A549 (cell line): ENCODE measurements around the gene CAMTA1.

ENCODE experiments used
- POLR2A ChIP-seq: IDR thresholded peaks from 2 replicates; pipeline ENCODE4 v1.6.1; 2012; ENCODE audit warnings: mild to moderate bottlenecking, low read length
- TF ChIP-seq, protein P1 (sequence below): fragments of 200-600 bp; sonication (generic); IDR thresholded peaks from 2 replicates; pipeline ENCODE4 v1.6.1; 2016; ENCODE audit warnings: antibody characterized with exemption, mild to moderate bottlenecking, moderate library complexity

- TF ChIP-seq, protein P1, sequence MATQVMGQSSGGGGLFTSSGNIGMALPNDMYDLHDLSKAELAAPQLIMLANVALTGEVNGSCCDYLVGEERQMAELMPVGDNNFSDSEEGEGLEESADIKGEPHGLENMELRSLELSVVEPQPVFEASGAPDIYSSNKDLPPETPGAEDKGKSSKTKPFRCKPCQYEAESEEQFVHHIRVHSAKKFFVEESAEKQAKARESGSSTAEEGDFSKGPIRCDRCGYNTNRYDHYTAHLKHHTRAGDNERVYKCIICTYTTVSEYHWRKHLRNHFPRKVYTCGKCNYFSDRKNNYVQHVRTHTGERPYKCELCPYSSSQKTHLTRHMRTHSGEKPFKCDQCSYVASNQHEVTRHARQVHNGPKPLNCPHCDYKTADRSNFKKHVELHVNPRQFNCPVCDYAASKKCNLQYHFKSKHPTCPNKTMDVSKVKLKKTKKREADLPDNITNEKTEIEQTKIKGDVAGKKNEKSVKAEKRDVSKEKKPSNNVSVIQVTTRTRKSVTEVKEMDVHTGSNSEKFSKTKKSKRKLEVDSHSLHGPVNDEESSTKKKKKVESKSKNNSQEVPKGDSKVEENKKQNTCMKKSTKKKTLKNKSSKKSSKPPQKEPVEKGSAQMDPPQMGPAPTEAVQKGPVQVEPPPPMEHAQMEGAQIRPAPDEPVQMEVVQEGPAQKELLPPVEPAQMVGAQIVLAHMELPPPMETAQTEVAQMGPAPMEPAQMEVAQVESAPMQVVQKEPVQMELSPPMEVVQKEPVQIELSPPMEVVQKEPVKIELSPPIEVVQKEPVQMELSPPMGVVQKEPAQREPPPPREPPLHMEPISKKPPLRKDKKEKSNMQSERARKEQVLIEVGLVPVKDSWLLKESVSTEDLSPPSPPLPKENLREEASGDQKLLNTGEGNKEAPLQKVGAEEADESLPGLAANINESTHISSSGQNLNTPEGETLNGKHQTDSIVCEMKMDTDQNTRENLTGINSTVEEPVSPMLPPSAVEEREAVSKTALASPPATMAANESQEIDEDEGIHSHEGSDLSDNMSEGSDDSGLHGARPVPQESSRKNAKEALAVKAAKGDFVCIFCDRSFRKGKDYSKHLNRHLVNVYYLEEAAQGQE, result no peak
- no peak for TF ChIP-seq POLR2A
These were observed 466.2 kb downstream of the CAMTA1 start for GRCh38 chr1:7251454-7251800.
